ENCODE data around the gene SIM1.

The SIM1 gene

DNA sequence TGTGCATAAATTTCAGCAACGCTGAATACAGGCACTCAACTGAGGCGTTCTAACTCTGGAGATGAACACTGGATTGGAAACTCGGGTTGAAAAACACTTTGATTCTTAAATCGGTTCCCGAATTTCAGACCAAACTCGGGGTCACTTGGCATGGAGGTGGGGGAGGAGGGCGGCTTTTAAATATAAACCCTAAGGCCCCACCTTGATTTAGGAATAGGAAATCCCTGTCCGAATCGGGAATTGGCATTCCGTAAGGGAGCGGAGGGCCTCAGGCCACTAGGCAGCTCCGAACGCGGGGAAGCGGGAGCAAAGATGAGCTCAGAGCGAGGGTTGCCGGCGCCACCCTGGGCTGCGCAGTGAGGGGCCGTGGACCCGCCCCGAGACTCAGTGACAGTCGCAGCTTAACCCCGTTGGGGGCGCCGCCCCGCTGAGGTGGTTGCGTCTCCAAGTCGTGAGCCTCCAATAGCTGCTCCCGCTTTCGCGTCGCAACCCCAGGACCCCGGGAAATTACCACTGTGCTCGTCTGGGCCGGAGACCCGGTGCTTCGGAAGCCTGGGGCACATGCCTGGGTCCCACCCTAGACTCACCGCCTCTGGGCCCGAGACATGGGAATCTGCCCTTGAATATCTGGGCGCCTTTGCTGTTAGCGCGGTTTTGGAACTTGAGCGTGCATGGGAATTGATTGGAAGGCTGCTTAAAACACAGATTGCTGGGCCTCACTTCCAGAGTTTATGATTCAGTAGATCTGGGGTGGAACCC lies 4.6 kb upstream of the SIM1 start:
- no peak for DNase-seq

DNA sequence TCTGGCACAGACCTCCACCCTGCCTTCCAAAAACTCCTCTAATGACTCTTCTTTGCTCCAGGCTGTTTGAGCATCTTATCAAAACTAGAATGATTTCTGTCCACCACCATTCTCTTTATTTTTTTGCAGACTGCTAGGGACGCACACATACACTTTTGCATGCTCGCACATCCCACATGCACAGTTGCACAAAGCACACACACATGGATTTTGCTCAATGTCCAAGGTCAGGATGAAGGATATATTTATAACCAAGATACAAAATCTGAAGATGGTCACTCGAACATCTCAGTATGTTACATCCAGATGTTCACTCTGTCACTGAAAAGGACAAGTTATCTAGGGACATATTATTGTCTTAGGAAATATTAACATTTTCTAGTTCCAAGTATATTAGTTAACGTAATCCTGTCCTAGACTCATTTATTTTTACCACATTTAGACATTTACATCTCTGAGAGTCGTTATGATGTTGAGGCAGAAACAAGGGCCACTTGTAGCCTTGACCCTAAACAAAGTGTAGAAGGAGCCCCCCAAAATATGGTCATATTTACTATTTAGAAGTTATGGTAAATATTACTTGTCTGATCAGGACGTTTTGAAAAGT lies 3.4 kb upstream of the SIM1 start:
- DNase-seq, result no peak

GRCh38 chr6:100467129-100468015 lies 2.7 kb upstream of the SIM1 start:
- no peak for DNase-seq

GRCh38 chr6:100466410-100467128 lies 1.8 kb upstream of the SIM1 start:
- no peak for DNase-seq

DNA sequence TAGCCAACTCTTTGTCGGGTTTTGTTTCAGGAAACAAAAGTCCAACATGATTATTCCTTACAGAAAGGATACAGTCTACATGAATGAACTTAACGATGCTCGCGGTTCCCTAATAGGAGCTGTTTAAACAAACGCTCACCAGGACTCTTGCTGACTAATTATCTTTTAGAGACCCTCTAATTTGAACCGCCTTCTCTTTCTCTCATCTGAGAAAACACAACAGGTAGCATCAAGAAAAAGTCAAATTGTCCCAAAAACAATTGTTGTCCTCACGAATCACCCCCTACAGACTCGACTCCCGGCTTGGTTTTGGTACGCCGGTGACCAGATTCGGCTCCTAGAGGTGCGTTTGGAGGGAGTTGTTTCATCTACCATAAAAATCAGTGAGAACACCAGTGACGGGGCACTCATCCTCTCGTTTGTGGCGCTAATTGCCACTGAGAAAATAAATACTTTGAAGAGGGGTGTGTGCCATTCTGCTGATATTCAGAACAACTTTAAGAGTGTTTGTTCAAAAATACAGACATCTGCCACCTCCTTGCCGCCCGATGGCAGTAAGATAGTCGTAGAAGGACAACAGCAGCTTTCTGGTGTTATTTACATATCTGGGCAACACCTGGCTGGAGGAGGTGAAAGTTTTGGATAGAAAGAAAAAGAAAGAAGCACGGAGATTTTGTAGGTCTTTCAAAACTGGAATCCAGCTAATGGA lies 1.1 kb upstream of the SIM1 start:
- no peak for DNase-seq

GRCh38 chr6:100464162-100464851 lies 414 bp downstream of the SIM1 start:
- DNase-seq, result no peak

DNA sequence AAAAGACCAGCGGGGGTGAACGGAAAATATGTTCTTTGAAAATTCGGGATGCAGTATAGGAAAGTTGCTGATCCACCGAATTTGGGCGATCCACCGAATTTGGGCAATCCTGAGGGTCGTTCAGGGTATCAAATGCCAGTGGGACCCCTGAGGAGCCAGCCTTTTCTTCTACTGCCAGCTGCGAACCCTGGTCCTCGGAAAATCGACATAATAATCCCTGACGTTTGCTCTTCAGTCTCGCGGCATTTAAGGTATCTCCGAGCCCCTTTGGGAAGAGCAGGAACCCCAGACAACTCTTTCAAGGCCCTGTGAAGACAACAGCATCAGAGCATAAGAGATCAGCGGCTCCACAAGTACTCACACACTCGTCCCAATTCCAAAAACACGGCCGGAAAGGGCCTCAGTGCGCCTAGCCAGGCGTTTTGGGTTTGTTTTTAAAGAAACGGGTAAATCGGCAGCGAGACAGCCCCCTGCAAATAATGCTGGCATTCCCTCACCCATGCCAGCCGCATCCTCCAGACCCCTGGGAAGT lies 1.0 kb downstream of the SIM1 start:
- DNase-seq, result no peak

DNA sequence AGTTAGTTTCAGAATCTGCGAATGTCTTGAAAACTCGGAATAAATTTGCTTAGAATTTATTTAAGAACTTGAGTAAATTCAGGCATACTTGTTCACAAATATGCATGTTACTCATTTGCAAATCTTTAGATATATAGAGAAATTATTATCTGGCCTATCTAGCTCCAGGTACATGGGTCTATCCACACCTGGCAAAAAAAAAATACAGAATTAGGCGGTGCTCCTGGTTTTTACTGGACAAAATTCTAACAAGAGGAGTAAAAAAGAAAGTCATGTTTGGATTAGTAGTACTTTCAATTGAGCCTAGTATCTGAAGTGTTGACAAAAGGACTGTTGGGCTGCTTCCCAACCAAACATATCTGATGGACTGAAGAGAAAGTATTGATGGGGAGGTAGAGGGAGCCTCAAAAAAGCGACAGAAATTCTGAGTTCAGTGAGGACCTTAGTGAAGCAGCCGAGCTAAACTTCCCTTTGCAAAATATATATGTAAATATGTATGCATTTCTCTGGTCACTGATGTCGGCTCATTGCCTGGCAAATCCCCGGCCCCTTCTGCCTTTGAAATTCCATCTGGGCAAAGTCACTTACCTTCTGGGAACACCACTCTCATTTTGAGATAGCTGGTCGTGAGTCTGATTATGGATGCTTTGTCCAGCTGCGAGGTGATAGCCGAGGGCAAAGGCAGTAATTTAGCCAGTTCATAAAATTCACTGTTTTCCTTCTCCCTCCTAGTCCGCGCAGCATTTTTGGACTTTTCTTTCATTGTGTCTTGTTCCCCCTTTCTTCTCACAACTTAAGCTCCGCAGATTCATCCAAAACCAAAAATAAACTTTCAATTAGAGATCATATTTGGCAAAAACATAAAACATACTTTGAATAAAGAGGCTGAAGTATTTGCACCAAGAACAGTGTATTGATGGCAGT lies 1.8 kb downstream of the SIM1 start:
- no peak for DNase-seq

- no peak for DNase-seq
Observed at GRCh38 chr6:100461917-100462705, 2.6 kb downstream of the SIM1 start.

GRCh38 chr6:100461278-100461916 lies 3.3 kb downstream of the SIM1 start:
- peak in 1 of 2 experiments; percentile 44 for DNase-seq

- peak in 1 of 2 experiments; percentile 34 for DNase-seq
Observed at GRCh38 chr6:100460650-100461204, 4.0 kb downstream of the SIM1 start.

DNA sequence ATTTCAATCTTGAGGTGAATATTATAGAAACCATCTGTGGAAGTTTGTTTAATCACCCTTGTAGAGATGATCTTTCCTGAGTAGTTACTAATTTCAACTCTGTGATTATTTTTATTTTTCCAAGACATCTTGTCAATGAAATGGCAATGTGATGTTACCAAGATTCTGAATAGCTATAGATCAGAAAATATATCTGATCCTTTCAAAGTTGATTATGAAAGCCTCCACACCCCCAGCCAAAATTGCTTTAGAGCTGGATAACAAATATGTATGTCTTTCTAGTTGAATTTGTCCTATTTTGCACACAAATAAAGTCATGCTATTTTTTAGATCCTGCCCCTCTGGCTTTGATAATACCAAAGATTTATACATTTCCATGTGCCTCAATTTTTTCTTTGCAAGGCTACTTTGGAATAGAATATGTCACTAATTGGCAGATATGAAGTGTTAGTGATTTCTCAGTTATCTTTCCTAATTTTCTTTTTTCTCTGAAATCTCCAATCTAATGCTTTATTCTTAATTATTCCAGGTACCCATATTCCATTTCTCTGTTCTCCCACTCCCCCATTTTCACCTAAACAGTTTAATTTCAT lies 5.0 kb downstream of the SIM1 start:
- no peak for DNase-seq

DNA sequence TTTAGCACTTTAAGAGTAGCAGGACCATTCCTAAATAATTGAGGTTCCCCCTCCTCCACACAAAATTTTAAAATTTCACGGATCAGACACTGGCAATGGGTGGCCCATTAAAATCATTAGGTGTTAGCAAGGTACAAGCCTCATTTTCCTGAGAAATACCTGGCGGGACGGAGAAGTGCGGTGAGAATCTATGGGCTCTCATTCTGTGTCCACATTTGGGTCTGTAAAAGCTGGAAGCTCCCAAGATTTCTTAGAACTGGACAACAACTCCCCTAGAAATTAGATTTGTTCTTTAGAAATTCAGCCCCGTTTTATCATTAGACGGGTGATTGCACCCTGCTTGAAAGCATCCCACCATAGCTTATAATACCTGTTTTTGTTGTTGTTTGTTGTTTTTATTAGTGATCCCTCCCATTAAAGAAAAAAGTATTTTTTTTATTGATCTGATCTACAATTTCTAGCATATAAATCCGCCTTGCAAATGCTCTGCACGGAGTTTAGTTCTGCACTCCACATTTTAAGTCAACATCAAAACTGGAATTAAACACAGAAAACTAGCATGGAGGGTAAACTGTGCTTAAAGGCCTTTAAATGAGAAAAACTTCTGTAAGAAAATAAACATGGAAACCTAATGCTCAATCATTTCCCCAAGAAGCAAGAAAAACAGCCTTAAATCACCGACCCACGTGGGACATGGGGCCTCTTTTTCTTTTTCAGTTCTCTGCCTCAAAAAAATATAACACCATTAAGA lies 5.7 kb downstream of the SIM1 start:
- no peak for DNase-seq

DNA sequence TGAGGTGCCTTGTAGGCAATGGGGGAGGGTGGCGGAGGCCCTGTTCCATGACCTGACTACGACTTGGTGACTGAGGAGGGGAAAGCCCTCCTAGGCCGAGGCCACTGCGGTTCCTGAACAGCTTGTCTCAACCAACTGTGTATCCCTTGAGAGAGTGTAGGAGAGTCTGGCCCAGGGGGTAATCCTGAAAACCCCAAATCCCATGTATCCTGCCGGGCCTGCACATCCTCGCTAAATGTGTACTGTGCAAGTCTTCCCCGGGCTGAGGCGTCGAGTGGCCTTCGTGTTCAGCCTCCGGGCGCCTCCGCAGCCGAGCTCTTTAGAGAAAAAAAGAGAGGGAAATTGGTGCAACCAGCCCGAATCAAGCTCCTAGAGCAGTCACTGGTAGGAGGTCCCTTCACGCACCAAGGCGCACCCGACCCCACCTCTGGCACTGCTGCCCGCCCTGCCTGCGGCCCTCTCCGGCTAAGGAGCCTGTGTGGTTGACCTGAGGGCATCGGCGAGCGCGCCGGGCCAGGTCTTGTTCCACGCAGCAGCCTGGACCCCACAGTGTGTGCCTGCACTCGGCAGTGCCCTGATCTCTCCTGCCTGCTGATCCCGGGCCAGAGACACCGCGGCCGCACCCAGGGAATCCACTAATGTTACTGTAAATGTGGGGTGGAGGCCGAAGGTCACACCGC lies 7.3 kb downstream of the SIM1 start:
- DNase-seq, result no peak

- no peak for DNase-seq
Observed at GRCh38 chr6:100456908-100457235, 7.8 kb downstream of the SIM1 start.

- no peak for DNase-seq
Observed at GRCh38 chr6:100456141-100456907, 8.4 kb downstream of the SIM1 start.
